Naive B cell (primary cell): ENCODE measurements around the gene PRR29. TPM values are rescaled to one million over a fixed set of nuclear protein-coding genes. Genes with fewer than 3 reads are reported as not detected.

ENCODE experiments used
- polyA plus RNA-seq, 6 donors: library from polyadenylated mRNA; unstranded; fragments of 300-500 nt; fragmentation: Illumina TruSeq; gene quantifications; one replicate each; pipeline ENCODE4 v1.2.3, GENCODE V29; 2021; ENCODE audit warnings: low read depth in 6 of 6

The PRR29 gene
- polyA plus RNA-seq, 6 donors from 2014 or later: 3.5 to 6.8 (median 5.8) TPM

Other genes starting within 250 kb of the PRR29 start
- gene CCDC47, start 224.8 kb upstream of the PRR29 start, polyA plus RNA-seq: 10 to 100 TPM; 27.1 to 46.1 (median 36.3) TPM
- 10 to 100 TPM in 4 of 6 donors, 1 to 10 TPM in 2; 6.3 to 24.1 (median 13.5) TPM for gene DDX42, start 224.2 kb upstream of the PRR29 start, polyA plus RNA-seq
- 100 to 1,000 TPM; 107 to 220 (median 118) TPM for gene PSMC5, start 170.9 kb upstream of the PRR29 start, polyA plus RNA-seq
- 10 to 100 TPM in 5 of 6 donors, 1 to 10 TPM in 1; 3.8 to 35.5 (median 22.2) TPM for gene FTSJ3, start 170.7 kb upstream of the PRR29 start, polyA plus RNA-seq
- gene SMARCD2, start 155.7 kb upstream of the PRR29 start, polyA plus RNA-seq: 100 to 1,000 TPM in 2 of 6 donors, 10 to 100 TPM in 4; 62.0 to 142 (median 95.1) TPM
- gene CSH2, start 124.7 kb upstream of the PRR29 start, polyA plus RNA-seq: not detected
- gene GH2, start 116.4 kb upstream of the PRR29 start, polyA plus RNA-seq: not detected
- gene CSH1, start 101.8 kb upstream of the PRR29 start, polyA plus RNA-seq: not detected
- gene CSHL1, start 87.1 kb upstream of the PRR29 start, polyA plus RNA-seq: not detected
- gene GH1, start 79.5 kb upstream of the PRR29 start, polyA plus RNA-seq: 1 to 10 TPM in 1 of 6 donors, not detected in 5; 1.8 TPM
- 1,000 to 10,000 TPM; 2,263 to 2,851 (median 2,433) TPM for gene CD79B, start 66.0 kb upstream of the PRR29 start, polyA plus RNA-seq
- gene SCN4A, start 25.4 kb upstream of the PRR29 start, polyA plus RNA-seq: 1 to 10 TPM in 3 of 6 donors, under 1 TPM in 2, not detected in 1; 0.89 to 1.4 (median 1.1) TPM
- gene ICAM2, start 22.3 kb downstream of the PRR29 start, polyA plus RNA-seq: 100 to 1,000 TPM; 214 to 346 (median 290) TPM
- gene ERN1, start 131.8 kb downstream of the PRR29 start, polyA plus RNA-seq: 1 to 10 TPM; 2.2 to 5.1 (median 4.2) TPM